ENCODE data around the gene PPP2R5E. TPM values are rescaled to one million over a fixed set of nuclear protein-coding genes. Genes with fewer than 3 reads are reported as not detected.

PPP2R5E gene
- total RNA-seq, 1 donor: 31.7 TPM

DNA sequence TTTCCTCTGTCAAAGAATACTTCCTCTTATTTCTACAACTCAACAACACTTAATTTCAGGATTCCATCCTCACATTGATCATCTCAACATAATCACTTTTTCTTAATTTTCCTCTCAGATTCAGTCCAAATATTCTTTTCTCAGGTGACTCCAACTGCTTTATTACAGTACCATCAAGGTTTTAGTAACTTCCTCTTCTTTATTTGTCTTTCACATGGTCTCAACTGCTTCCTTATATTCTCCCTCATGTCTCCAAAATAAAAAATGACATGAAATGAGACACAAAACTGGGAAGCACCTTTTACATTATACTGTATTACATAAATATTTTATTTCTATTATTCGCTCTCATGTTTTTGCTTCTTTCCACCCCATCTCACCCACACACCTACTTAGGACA, 55.5 kb downstream of the PPP2R5E start:
- no peak overlapping the region for H3K4me3 ChIP-seq (ENCODE audit: low read depth, low read length)
- TF ChIP-seq, protein P1, sequence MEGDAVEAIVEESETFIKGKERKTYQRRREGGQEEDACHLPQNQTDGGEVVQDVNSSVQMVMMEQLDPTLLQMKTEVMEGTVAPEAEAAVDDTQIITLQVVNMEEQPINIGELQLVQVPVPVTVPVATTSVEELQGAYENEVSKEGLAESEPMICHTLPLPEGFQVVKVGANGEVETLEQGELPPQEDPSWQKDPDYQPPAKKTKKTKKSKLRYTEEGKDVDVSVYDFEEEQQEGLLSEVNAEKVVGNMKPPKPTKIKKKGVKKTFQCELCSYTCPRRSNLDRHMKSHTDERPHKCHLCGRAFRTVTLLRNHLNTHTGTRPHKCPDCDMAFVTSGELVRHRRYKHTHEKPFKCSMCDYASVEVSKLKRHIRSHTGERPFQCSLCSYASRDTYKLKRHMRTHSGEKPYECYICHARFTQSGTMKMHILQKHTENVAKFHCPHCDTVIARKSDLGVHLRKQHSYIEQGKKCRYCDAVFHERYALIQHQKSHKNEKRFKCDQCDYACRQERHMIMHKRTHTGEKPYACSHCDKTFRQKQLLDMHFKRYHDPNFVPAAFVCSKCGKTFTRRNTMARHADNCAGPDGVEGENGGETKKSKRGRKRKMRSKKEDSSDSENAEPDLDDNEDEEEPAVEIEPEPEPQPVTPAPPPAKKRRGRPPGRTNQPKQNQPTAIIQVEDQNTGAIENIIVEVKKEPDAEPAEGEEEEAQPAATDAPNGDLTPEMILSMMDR (IDR thresholded peaks at IDR 0.05; ENCODE audit: insufficient read depth, low read length): no peak
- DNase-seq (ENCODE audit: low read depth): no peak

DNA sequence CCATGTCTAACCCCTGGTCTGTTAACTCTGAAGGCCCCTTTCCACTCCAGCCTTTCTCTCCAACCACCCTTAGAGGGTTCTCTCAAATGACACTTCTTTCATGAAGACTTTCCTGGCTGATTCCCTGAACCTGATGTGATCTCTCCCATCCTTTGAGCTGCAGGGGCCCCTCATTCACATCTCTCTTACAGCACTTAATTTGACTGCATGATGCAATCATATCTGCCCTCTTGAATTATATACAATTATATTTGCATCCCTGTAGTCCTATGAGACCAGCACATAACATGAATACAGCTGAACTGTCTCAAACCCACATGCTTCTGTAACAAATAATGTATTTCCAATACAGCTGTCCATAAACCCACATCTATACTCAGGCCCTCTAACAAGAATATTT, 56.4 kb downstream of the PPP2R5E start:
- no peak for DNase-seq (ENCODE audit: low read depth)
- TF ChIP-seq, protein P1 (IDR thresholded peaks at IDR 0.05; ENCODE audit: insufficient read depth, low read length): no peak
- no peak overlapping the region for H3K4me3 ChIP-seq (ENCODE audit: low read depth, low read length)

DNA sequence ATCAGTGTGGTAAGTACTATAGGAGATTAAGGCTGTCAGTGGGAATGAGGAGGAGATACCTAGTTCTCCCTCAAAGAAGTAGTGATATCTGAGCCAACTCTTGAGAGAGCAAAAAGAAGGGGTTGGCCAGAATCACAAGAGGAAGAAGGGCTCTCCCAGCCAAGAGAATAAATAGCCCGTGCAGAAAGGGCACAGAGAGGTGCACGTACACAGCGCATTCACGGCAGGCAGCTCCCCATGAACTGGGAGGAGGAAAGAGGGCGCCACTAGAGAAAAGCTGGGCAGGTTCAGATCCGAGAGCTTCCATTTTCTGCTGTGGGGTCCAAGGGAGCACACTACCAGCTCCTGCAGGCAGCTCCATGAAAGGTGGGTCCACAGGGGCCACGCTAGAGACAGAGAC, 59.9 kb downstream of the PPP2R5E start:
- no peak overlapping the region for H3K4me3 ChIP-seq (ENCODE audit: low read depth, low read length)
- TF ChIP-seq, protein P1 (IDR thresholded peaks at IDR 0.05; ENCODE audit: insufficient read depth, low read length): no peak
- DNase-seq (ENCODE audit: low read depth): no peak

DNA sequence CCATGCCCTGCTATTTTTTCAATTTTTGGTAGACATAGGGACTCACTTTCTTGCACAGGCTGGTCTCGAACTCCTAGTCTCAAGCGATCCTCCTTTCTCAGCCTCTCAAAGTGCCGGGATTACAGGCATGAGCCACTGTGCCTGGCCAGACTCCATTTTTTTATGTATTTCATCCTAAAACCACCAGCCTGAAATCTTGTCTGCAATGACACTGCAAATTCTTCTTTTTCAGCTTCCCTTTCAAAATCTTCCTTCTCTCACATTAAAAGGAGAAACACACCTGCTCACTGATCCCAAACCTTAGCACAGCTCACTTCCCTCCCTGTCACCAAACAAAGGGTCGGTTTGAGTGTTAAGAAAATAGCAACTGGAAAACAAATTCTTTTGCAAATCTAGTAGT, 62.6 kb downstream of the PPP2R5E start:
- H3K4me3 ChIP-seq (ENCODE audit: low read depth, low read length): no peak overlapping the region
- TF ChIP-seq, protein P1 (IDR thresholded peaks at IDR 0.05; ENCODE audit: insufficient read depth, low read length): no peak
- DNase-seq (ENCODE audit: low read depth): no peak

DNA sequence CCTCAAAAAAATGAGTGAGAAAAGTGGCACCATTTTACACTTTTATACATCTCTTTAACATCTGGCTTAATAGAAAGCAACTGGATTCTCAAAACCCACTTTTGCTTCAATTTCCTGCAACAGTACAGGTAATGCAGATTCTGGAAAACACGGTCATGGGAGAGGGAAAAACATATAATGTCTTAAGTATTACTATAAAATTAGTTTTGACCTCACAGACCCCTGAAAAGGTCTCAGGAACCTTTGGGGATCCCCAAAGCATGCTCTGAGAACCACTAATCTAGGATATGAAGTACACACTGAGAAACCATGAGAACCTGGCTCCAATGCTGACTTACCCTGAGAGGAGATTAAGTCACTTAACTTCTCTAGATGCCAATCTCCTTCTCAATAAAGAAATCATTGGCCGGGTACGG, 64.7 kb downstream of the PPP2R5E start:
- TF ChIP-seq, protein P1 (IDR thresholded peaks at IDR 0.05; ENCODE audit: insufficient read depth, low read length): no peak
- H3K4me3 ChIP-seq (ENCODE audit: low read depth, low read length): no peak overlapping the region
- no peak for DNase-seq (ENCODE audit: low read depth)

DNA sequence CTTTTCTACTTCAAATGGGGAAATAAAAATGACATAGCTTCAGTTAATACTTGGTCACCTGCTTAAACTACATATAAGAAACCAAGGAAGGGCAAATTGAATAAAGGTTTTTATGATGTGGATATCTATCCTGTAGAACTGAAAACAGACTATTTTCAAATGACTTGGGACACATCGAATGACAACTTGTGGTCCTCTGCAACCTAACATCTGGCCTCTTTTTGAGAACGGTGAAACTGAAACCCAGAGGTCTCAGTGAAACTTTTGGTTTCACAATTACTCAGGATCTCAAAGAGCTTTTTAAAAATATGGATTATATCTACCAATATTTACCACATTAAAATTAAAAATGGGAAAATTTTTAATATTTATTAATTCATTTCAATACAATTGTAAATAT, 65.2 kb downstream of the PPP2R5E start:
- DNase-seq (ENCODE audit: low read depth): no peak
- TF ChIP-seq, protein P1 (IDR thresholded peaks at IDR 0.05; ENCODE audit: insufficient read depth, low read length): no peak
- no peak overlapping the region for H3K4me3 ChIP-seq (ENCODE audit: low read depth, low read length)

DNA sequence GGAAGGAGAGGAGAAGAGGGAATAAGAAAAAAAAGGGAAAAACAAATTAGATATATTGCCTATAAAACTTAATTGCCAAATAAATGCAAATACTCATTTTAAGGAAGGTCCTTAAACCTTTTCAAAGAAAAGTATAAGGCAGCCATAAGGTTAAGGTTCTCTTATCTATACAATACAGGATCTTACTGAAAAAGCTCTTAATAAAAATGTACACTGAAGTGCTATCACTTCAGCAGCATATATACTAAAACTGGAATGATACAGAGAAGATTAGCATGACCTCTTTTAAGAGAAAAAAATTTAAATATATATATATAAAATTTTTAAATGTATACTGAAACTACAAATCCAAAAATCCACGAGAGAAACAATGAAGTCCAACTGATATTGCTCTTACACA, 65.6 kb downstream of the PPP2R5E start:
- no peak overlapping the region for H3K4me3 ChIP-seq (ENCODE audit: low read depth, low read length)
- DNase-seq (ENCODE audit: low read depth): no peak
- TF ChIP-seq, protein P1 (IDR thresholded peaks at IDR 0.05; ENCODE audit: insufficient read depth, low read length): no peak
